GM19324 (cell line): Measurements from ENCODE around the gene CSNK2B.
A peak's percentile ranks its signal among the peaks of the same experiment; 100 is the strongest.
"Not testable (repeated sequence)": the region's sequence is repeated elsewhere in the genome, so short reads cannot be mapped to it uniquely, and the experiment has no call there.

Experiments used
- ATAC-seq: cut with Tn5 transposase; IDR thresholded peaks from one replicate; pipeline ENCODE4 v1.9.1; 2021; ENCODE audit warnings: mild to moderate bottlenecking, moderate library complexity; ENCODE audit not compliant: unreplicated experiment, low FRiP score

CSNK2B gene

DNA sequence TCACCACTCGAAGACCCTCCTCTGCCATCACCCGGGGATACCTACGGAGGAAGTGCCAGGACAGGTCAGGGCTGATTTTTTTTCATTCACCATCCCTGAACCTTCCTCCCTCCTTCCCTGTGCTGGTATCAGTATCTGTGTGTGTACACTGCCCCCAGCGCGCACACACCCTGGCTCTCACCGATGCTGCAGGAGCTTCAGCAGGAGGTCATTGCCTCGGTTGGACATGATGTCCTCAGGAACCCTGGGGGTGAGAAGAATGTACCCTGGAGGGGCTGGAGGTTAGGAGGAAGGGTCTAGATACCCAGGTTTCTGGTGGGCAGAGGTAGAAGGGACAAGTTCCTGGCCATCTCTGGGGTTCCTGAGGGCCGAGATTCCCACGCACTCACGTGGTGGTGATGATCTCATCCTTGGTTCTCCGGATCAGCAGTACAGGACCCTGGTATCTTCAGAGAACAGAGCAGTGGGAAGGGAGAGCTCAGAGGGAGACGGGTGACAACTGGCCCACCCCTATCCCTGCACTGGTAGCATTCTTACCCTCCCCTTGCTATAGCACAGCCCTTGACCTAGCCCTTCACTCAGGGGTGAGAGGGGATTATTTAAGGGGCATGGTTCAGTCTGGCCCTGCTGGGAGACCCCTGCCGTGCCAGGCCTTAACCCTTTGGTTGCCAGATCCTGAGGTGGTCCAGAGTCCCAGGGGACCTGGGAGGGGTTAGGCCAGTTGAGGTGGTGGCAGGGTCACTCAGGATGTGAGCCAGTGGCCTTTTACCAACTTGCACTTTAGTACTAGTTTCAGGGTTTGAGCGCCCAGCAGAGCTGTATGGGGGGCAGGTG is 22.2 kb downstream of the CSNK2B start:
- no peak for ATAC-seq

DNA sequence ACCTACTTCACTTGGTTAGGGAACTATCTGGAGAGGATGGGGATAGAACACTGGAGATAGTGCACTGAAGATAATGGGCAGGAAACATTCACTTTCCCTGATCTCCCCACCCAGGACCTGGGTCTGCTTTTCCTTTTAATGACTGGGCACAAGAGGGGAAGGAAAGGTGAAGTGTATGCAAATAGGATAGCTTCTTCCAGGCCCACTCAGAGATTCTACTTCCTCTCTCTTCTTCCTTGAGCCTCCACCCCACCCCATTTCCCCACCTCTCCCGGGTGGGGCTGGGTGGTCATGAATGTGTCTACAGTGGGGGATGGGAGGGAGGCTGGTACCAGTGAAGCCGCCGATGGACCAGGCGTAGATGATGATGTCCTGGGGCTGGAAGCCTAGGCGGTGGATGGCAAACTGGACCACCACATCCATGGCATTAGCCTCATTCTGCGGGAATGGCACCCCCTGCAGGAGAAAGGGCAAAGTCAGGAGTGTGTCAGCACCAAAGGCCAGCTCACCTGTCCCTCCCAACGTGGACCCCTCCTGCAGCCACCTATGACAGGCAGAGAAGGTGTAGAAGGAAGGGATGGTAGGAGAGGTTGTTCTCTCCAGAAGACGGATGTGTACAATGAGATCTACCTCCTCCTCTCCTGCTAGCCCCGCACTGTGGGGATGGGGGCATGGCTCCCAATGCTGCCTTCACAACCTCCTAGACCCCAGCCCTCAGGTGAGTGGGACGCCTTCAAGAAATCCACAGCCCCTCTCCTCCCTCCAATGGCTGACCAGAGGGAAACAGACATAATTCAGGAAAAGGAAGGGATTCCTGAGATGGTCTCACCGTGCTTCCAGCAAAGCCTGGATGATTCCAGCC is 23.6 kb downstream of the CSNK2B start:
- no peak for ATAC-seq

DNA sequence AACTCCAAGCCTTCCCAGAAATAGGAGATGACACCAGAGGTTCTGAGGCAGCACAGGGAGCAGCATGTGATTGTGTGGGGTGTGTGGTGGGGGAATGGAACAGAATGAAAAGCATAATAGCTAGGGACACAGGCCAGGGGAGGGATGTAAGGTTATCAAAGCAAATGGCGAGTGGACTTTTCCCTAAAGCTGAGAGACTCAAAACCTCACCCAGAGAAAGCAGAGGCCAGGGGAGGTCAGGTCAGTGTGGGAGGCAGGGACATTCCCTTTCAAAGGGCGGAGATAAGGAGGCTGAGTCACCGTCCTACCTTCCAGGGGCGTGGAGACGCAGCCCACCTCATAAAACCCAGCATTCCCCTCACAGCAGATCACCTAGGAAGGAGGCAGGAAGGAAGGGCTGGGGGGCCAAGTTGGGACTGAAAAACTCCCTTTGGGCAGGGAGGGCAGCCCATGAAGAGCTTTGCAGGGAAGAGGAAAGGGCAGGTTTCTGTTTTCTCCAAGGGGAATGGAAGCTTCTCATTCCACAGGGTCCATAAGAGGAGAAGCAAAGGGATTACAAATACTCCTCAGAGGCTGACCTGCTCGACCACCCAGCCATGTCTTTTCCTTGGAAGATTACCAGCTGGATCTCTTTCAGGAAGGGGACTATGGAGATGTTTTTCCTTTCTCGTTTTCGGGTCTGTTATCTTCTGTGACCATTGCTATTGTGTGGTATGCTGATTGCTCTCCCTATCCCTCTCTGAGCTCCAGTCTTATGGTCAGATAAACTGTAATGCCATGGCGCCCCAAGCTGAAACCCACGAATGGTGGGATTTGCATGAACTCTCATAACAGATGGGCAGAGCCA is 24.6 kb downstream of the CSNK2B start:
- no peak for ATAC-seq

DNA sequence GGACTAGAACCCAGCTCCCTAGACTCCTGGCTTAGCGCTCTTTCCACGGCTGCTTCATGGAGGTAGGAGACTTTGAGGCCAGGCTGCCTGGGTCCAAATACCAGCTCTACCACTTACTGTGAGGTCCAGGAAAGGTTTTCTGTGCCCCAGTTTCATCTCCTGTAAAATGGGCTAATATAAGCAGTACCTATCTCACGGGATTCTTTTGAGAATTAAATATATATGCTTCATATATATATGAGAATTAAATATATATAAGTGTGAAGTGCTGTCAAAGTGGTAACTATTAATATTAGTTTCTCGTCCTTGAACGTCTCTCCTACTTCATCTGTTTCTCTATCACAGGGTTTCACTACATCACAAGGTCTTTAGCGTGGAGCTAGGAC is 25.2 kb downstream of the CSNK2B start:
- no peak for ATAC-seq

DNA sequence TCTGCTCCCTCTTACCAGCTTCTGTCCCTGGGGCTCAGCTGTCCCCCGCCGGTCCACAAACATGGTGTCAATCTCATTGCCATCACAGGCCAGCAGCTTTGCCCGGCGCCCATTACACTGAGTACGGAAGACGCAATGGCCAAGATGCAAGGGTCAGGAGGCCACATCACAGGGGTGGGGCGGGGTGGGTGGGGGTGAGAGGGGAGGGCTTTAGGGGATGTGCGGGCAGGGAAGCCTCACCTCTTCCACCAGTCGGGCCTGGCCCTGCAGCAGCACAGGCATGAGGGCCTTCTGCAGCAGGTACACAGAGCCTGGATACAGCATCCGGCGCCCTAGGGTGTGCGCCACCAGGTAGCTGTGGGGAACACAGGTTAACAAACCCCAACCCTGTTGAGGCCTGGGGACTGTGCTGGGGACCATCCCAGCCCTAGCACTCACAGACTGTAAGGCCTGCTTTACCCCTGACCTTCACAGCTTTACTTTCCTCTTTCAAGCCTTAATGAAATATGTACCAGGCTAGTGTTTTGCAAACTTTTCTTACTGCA is 25.8 kb downstream of the CSNK2B start:
- no peak for ATAC-seq

DNA sequence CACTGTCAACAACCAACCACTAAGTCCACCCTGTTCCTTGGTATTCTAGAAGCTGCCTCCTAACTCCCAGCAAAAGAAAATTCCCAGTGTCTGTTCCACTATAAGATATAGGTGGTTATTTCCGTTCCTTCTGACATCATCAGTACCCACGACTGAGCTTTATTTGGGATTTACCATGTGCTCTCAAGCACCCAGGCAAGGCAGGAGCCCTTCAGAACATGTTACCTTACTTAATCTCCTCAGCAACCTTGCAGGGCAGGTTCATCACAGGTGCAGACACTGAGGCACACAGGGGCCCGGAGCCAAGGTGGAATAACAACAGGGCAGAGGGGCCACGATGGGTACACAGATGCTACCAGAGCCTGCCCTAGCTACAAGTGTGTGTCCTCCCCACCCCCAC is 26.5 kb downstream of the CSNK2B start:
- ATAC-seq = no peak

DNA sequence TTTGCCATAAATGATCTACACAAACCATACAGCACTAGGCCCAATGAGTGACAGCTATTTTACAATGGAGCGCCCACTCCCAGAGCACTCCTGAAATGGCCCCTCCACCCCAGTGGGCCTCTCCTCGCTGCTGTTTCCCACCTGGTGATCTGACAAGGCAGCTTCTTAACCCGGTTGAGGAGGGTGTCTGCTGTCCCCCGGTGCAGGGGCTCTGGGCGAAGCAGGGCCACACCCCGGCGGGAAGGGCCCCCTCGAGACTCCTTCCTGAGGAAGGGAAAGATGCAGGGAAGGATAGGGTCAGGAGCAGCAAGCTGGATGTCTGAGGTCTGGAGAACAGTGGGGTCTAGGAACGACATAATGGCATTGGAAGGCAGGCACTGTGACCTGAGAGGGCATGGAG is 27.0 kb downstream of the CSNK2B start:
- no peak for ATAC-seq

DNA sequence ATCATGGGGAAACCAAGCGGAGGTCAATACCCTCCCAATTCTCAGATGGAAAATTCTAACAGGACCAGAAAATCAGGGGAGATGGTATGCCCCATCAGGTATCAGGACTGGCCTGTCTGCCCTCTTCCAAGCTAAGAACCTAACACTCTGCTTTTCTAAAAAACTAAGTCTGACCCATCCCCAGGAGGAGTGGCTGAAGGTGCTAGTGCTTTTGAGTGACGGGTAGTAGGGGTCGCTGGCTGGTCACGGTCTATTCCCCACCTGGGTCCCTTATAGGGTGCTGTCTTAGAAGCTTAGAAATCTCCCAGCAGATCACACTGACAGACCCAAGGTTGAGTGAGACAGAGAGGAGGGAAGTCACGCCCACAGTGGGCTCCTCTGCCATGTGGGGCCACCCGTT is 27.7 kb downstream of the CSNK2B start:
- ATAC-seq = no peak

DNA sequence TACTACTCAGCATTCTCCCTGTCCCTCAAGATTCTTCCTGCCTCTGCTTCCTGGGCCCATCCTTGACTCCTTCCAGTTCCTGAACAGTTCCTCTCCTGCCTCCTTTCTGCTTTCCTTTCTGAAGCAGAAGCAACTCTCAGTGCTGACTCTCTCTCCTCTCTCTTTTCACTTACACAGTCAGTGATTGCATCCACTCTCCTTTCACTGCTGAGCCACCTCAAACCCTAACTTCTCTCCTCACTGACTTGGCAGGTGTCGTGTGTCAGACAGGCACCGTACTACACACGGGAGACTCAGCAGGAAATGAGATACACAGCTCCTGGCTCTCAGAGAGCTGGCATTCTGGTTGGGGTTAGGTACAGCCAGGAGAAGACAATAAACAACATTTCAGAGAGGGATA is 31.7 kb downstream of the CSNK2B start:
- no peak for ATAC-seq

DNA sequence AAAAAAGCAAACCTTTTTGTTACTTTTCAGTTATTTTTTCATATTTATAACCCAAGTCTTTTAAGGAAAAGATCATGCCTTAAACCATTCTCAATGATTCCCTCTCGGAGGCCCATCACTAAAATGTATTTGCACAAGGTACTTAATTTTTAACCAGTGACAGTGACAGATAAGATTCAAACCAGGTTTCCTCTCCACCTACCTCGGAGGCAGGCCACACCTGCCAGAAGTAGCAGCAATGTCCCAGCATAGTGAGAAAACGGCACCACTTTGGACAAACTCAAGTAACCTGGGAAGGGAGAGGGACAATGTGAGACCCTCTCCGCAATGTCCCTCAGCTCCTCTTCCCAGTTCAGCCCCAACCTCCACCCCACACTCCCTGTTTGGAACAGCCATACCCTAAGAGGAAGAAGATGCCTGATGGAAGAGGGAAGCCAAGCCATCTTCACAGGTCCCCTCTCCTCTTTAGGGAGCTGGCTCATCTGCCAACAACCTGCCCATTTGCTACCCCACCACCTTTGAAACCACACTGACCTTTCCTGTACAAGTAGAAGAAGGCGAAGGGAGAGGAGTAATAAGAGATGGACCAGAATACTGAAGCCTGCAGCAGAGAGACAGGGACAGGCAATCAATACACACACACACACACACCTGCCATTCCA is 35.0 kb downstream of the CSNK2B start:
- ATAC-seq = no peak

DNA sequence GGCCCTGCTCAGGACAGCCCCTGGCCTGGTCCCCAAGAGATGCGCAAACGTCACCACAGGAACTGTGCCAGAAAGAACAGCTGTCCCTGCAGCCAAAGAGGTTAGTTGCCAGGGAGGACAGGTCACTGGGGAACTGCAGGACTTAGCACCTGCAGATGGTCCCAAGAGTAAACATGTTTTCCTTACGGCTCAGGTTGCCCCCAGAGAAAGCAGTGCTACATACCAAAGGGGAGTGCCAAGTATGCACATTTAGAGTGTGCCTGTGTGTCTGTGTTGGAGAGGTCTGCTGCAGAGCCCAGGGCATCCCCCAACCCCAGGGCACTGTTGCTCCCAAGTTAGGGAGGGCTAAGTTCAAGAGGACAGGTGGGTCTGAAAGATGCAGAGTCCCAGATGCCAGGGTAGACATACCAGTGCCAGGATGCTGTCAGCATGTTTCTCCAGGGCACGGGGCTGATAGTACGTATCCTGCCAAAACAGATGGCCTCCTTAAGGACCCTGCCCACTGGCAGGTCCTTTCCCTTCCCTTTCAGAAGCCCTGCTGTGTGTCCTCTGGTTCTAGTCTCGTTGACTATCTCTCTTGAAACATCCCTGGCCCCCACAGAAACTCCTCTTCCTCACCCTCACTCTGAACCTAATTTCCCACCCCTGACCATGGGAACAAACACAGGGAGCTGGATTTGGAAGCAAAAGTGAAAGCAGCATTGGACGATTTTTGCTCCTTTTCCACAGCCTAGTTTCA is 36.0 kb downstream of the CSNK2B start:
- ATAC-seq = no peak

DNA sequence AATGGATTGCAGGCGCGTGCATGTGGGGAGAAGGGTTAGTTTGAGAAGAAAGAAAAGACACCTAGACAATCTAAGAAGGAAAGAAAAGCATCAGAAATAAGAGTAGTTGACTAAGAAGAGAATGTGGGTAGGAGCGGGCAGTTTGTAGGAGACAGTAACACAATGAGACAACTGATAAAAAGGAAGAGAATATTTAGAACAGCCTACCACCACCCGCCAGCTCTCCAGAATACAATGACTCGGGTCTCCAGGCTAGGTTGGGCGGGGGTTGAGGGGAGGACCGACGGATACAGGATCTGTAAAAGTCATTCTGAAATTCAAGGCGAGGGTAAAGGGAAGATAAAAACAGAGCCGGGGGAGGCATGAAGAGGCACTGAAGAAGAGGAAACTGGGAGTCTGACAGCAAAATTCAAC is 36.5 kb downstream of the CSNK2B start:
- no peak for ATAC-seq

DNA sequence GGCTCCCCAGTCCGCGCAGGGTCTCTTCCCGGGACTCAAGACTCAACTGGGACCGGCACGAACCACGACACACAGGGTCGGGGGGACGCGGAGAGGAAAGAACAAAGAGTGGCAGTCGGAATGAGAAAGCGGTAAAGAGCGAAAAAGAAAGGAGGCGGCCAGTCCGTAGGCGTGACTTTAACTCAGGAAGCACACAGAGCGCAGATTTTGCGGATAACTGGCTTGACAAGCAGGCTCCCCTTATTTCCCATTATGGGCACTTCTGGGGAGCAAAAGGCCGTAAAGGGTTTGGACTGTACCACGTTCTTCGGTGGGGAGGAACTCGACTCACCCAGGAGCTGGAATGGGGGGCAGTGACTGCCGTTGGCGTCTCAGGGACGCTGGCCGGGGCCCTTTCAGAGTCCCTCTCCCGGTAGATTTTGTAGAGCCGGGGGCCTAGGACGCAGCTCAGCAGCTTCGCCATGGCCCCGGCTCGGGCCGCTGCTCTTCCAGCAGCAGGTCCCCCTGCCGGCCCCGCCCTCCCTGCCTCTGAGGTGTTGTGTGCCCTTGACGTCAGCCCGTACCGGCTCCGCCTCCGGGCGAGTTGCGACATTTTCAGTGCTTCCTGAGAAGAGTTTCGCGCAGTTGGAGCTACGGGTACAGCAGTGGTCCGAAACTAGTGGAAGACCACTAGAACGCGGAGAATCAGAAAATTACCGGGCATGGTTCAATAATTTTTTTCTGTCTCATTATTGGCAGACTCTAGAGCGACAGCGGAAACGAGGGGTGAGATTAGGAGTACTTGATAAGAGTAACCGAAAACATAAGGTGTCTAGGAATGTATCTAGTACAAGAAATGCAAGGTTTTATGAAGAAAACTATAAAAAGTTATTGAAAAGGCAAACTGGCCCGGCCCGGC is 37.2 kb downstream of the CSNK2B start, which contains the start of gene ABHD16A:
Gene ABHD16A, minus strand, starts transcription at position 506 of the 898 bp plus-strand sequence. Its CDS starts 43 bp downstream, at position 463.
- ATAC-seq = peak; percentile 79

DNA sequence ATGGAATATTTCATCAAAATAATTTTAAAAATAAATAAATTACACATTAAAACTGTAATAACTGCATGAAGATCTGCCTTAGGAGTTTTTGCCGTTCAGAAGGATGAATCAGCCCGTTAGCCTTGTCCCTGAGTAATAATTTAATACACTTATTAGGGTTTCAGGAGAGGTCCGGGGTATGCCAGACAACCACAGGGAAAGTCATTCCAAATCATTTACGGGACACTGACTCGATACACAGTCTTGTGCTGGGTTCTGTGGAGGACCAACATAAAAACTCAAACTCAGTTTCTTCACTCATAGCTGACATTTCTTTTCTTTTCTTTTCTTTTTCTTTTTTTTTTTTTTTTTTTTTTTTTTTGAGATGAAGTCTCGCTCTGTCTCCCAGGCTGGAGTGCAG is 40.1 kb downstream of the CSNK2B start:
- ATAC-seq = no peak

DNA sequence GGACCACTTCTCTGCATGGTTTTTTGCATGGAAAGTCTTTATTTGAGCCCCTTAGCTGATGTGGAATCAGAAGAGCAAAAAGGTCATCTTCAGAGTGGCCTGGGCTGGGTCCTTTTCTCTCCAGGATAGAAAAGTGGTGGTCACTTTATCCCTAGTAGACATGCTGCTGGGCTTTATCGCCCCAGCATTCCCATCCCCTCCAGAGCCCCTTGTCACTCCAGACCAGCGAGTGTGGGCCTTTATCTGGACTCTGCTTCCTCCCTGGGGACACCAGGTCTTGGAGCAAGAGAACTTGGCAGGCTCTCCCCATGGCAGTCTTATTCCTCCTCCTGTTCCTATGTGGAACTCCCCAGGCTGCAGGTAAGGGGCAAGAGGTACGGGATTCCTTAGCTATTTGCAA is 40.7 kb downstream of the CSNK2B start, which contains the start of gene LY6G6F:
Gene LY6G6F, plus strand, starts transcription at position 268 of the 400 bp plus-strand sequence. Its CDS starts 41 bp downstream, at position 309.
- no peak for ATAC-seq

DNA sequence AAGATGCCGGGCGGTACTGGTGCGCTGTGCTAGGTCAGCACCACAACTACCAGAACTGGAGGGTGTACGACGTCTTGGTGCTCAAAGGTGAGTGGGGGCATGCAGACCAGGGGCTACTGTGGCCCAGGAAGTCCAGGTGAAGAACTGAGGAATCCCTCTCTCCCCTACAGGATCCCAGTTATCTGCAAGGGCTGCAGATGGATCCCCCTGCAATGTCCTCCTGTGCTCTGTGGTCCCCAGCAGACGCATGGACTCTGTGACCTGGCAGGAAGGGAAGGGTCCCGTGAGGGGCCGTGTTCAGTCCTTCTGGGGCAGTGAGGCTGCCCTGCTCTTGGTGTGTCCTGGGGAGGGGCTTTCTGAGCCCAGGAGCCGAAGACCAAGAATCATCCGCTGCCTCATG is 41.8 kb downstream of the CSNK2B start:
- no peak for ATAC-seq

DNA sequence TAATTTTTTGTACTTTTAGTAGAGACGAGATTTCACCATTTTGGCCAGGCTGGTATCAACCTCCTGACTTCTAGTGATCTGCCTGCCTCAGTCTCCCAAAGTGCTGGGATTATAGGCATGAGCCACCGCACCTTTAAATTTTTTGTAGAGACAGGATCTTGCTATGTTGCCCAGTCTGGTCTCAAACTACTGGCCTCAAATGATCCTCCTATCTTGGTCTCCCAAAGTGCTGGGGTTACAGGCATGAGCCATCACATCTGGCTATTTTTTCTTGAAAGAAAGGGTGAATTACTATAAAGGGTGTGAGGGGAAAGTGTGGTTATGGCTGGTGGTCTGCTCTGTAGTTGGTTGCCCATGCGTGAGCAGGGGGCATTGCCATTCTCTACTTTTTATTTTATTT is 42.3 kb downstream of the CSNK2B start:
- ATAC-seq = no peak

DNA sequence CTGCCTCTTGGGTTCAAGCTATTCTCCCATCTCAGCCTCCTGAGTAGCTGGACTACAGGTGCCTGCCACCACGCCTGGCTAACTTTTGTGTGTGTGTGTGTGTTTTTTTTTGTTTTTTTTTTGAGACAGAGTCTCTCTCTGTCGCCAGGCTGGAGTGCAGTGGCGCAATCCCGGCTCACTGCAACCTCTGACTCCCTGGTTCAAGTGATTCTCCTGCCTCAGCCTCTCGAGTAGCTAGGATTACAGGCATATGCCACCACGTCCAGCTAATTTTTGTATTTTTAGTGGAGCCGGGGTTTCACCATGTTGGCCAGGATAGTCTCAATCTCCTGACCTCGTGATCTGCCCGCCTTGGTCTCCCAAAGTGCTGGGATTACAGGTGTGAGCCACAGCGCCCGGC is 43.3 kb downstream of the CSNK2B start:
- not testable (repeated sequence) for ATAC-seq
